K562 (cell line): ENCODE results near the gene UBL7. TPM values are rescaled to one million over a fixed set of nuclear protein-coding genes. Genes with fewer than 3 reads are reported as not detected.
A peak's percentile ranks its signal among the peaks of the same experiment; 100 is the strongest.

ENCODE experiments used
- BRF1 ChIP-seq: IDR thresholded peaks from 3 replicates; pipeline ENCODE4 v1.6.1; 2011; ENCODE audit warnings: borderline replicate concordance, mild to moderate bottlenecking; ENCODE audit not compliant: insufficient read length; ENCODE audit errors: extremely low read depth
- CC2D1A ChIP-seq: fragments of 450-650 bp; IDR thresholded peaks from 2 replicates; pipeline ENCODE4 v1.6.1; 2017; ENCODE audit warnings: mild to moderate bottlenecking
- CHAMP1 ChIP-seq: fragments of 450-650 bp; IDR thresholded peaks from 2 replicates; pipeline ENCODE4 v1.6.1; 2016; ENCODE audit warnings: mild to moderate bottlenecking
- CHD4 ChIP-seq: fragments of 200-600 bp; sonication (generic); IDR thresholded peaks from 3 replicates; pipeline ENCODE4 v1.6.1; 2012; ENCODE audit warnings: low read depth, mild to moderate bottlenecking, mixed read lengths, low read length, inconsistent platforms; ENCODE audit not compliant: insufficient read depth, insufficient replicate concordance, poor library complexity, severe bottlenecking
- HMBOX1 ChIP-seq: sonication (generic); IDR thresholded peaks from 2 replicates; pipeline ENCODE4 v1.6.1; 2016
- KDM4B ChIP-seq, 2 experiments: fragments of 450-650 bp in 1 of 2; sonication (generic) in 1 of 2; IDR thresholded peaks; 2 replicates each; pipeline ENCODE4 v1.6.1; 2016 to 2017; ENCODE audit warnings: borderline replicate concordance in 2 of 2, antibody characterized with exemption in 1 of 2, low read depth in 1 of 2, mild to moderate bottlenecking in 1 of 2
- KLF10 ChIP-seq: fragments of 250-450 bp; sonication (Bioruptor Pico); IDR thresholded peaks from 2 replicates; pipeline ENCODE4 v1.6.1; 2021; ENCODE audit warnings: matching md5 sums
- RAD21 ChIP-seq, 2 experiments: fragments of 250-450 bp in 1 of 2; fragments of 450-650 bp in 1 of 2; sonication (Bioruptor Pico) in 1 of 2; formaldehyde crosslinking in 1 of 2; IDR thresholded peaks in 1 of 2; conservative IDR thresholded peaks in 1 of 2; 2 replicates each; pipeline versions ENCODE4 v1.4.0 to v1.8.0; 2020 to 2022; ENCODE audit warnings: mild to moderate bottlenecking in 2 of 2, moderate library complexity in 1 of 2
- RFX7 ChIP-seq: fragments of 250-450 bp; sonication (Bioruptor Pico); IDR thresholded peaks from 2 replicates; pipeline ENCODE4 v1.5.1; 2021; ENCODE audit warnings: mild to moderate bottlenecking
- SAP30 ChIP-seq: fragments of 200-600 bp; sonication (generic); IDR thresholded peaks from 2 replicates; pipeline ENCODE4 v1.6.1; 2012; ENCODE audit warnings: borderline replicate concordance, low read depth, mild to moderate bottlenecking, moderate library complexity, low read length, control low read depth, inconsistent platforms; ENCODE audit not compliant: insufficient read depth, poor library complexity, severe bottlenecking
- SMAD1 ChIP-seq: fragments of 150-350 bp; IDR thresholded peaks from 2 replicates; pipeline ENCODE4 v1.6.1; 2014; ENCODE audit warnings: low read length, low read depth; ENCODE audit not compliant: partially characterized antibody
- ZNF408 ChIP-seq: fragments of 250-450 bp; sonication (Bioruptor Pico); IDR thresholded peaks from 2 replicates; pipeline ENCODE4 v1.4.0; 2020; ENCODE audit warnings: low read depth, mild to moderate bottlenecking, moderate library complexity
- ZNF778 ChIP-seq: fragments of 450-650 bp; formaldehyde crosslinking; IDR thresholded peaks from 2 replicates; pipeline ENCODE4 v1.4.0; 2020; ENCODE audit warnings: mild to moderate bottlenecking, moderate library complexity
- polyA plus RNA-seq, 8 experiments: library from polyadenylated mRNA; depleted of rRNA in 4 of 8; stranded (reverse) in 5 of 8; unstranded in 3 of 8; fragments of >200 nt; fragmentation: Nextera tagmentation in 2 of 8; fragmentation: Illumina TruSeq in 1 of 8; extraction: Ambion mirVana in 2 of 8; extraction: Trizol in 1 of 8; gene quantifications; 2 replicates each; pipeline versions ENCODE4 v1.2.1 to v1.2.3, GENCODE V29; 2011 to 2014; ENCODE audit warnings: inconsistent platforms in 1 of 8, missing spikeins in 1 of 8
- total RNA-seq, 7 experiments: library from RNA; depleted of rRNA in 6 of 7; stranded (reverse); fragments of >200 nt in 6 of 7; fragmentation: Illumina TruSeq in 2 of 7; extraction: Trizol in 2 of 7; gene quantifications; 2 replicates each; pipeline versions ENCODE4 v1.2.1 to v1.2.3, GENCODE V29; 2011 to 2021; ENCODE audit warnings: low replicate concordance in 1 of 7
- TF ChIP-seq, protein P1 (sequence below): sonication (generic); formaldehyde crosslinking; IDR thresholded peaks from 2 replicates; pipeline ENCODE4 v1.8.1; 2022; ENCODE audit warnings: missing genetic modification reagents
- TF ChIP-seq, protein P2 (sequence below): fragments of 250-450 bp; sonication (Bioruptor Pico); IDR thresholded peaks from 2 replicates; pipeline ENCODE4 v1.9.0; 2021; ENCODE audit warnings: mild to moderate bottlenecking, inconsistent platforms

Gene UBL7
- total and polyA plus RNA-seq, 9 of the 15 experiments (the other 6 are each of a cell fraction or from before 2014, with no cell fraction given) = 19.2 to 63.4 (median 44.9) TPM

GRCh38 chr15:74433592-74434262, 27.2 kb downstream of the UBL7 start, which contains the start of gene SEMA7A (continued):
- TF ChIP-seq, protein P1, sequence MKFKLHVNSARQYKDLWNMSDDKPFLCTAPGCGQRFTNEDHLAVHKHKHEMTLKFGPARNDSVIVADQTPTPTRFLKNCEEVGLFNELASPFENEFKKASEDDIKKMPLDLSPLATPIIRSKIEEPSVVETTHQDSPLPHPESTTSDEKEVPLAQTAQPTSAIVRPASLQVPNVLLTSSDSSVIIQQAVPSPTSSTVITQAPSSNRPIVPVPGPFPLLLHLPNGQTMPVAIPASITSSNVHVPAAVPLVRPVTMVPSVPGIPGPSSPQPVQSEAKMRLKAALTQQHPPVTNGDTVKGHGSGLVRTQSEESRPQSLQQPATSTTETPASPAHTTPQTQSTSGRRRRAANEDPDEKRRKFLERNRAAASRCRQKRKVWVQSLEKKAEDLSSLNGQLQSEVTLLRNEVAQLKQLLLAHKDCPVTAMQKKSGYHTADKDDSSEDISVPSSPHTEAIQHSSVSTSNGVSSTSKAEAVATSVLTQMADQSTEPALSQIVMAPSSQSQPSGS (CRISPR knock-in tag) = no peak
- TF ChIP-seq CHAMP1 (no peak), CHD4 (no peak), CC2D1A (no peak), ZNF408 (CRISPR knock-in tag) (no peak), RAD21 (CRISPR knock-in tag; conservative IDR thresholded peaks at IDR 0.05 in 1 of 2, IDR thresholded peaks at IDR 0.05 in 1 of 2) (no peak; a peak in 2 of 4 replicates), SAP30 (peak; percentile 79), KLF10 (CRISPR knock-in tag) (no peak), ZNF778 (no peak), KDM4B (IDR thresholded peaks at IDR 0.05; ENCODE audit: borderline replicate concordance in 2 of 2, low read depth in 1 of 2) (no peak), HMBOX1 (no peak), BRF1 (no peak), SMAD1 (peak; percentile 54), RFX7 (CRISPR knock-in tag) (no peak)
- TF ChIP-seq, protein P2, sequence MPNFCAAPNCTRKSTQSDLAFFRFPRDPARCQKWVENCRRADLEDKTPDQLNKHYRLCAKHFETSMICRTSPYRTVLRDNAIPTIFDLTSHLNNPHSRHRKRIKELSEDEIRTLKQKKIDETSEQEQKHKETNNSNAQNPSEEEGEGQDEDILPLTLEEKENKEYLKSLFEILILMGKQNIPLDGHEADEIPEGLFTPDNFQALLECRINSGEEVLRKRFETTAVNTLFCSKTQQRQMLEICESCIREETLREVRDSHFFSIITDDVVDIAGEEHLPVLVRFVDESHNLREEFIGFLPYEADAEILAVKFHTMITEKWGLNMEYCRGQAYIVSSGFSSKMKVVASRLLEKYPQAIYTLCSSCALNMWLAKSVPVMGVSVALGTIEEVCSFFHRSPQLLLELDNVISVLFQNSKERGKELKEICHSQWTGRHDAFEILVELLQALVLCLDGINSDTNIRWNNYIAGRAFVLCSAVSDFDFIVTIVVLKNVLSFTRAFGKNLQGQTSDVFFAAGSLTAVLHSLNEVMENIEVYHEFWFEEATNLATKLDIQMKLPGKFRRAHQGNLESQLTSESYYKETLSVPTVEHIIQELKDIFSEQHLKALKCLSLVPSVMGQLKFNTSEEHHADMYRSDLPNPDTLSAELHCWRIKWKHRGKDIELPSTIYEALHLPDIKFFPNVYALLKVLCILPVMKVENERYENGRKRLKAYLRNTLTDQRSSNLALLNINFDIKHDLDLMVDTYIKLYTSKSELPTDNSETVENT (CRISPR knock-in tag) = 0 out of 2 replicates have a peak, but pooled peaks have one; percentile 39
